SK-N-SH treated with all-trans-retinoic acid at 6 μM for 48 hours (cell line): Measurements from ENCODE around the gene RPS6KA4.

Experiments used
- CSRNP3 ChIP-seq: fragments of 250-450 bp; sonication (Bioruptor Pico); IDR thresholded peaks from 2 replicates; pipeline ENCODE4 v1.5.1; 2021; ENCODE audit warnings: mild to moderate bottlenecking, moderate library complexity
- PPARA ChIP-seq: fragments of 250-450 bp; sonication (Bioruptor Pico); IDR thresholded peaks from 2 replicates; pipeline ENCODE4 v1.5.0; 2020; ENCODE audit warnings: mild to moderate bottlenecking, borderline replicate concordance
- RARB ChIP-seq: fragments of 250-450 bp; sonication (Bioruptor Pico); IDR thresholded peaks from 2 replicates; pipeline ENCODE4 v1.8.0; 2021; ENCODE audit warnings: mild to moderate bottlenecking, moderate library complexity

DNA sequence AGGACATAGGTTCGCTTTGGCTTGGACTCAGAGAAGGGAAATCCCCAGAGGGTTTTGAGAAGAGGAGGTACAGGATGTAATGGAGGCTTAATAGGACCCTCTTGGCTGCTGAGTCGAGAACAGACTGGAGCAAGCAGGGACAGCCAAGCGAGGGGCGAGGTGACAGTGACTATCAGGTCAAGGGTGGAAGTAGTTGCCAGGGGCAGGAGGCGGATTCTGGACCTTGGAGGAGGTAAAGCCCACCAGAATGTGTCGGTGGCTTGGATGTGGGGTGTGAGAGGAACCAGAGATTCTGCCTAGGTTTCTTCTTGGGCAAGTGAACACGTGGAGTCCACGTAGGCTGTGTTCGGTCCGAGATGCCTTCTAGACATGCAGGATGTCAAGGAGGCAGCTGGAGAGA lies 46.0 kb upstream of the RPS6KA4 start:
- TF ChIP-seq RARB (CRISPR knock-in tag) (no peak), PPARA (CRISPR knock-in tag) (no peak), CSRNP3 (no peak)
